NCI-H146 treated with DMSO at 0.1 percent for 48 hours (cell line): ENCODE data around the gene PALD1.

Source experiments
- DNase-seq: peaks from one replicate; lab custom pipeline; 2025; ENCODE audit not compliant: unreplicated experiment; lab: John Stamatoyannopoulos, UW

The PALD1 gene

GRCh38 chr10:70587045-70587658 lies 108.6 kb downstream of the PALD1 start:
- no peak for DNase-seq

GRCh38 chr10:70588255-70588654 lies 109.7 kb downstream of the PALD1 start:
- DNase-seq: no peak

GRCh38 chr10:70588859-70589570 lies 110.4 kb downstream of the PALD1 start:
- no peak for DNase-seq

GRCh38 chr10:70589762-70590654 lies 111.4 kb downstream of the PALD1 start:
- no peak for DNase-seq

- DNase-seq: no peak
These were observed 112.3 kb downstream of the PALD1 start for GRCh38 chr10:70590655-70591416.

- no peak for DNase-seq
These were observed 113.7 kb downstream of the PALD1 start for GRCh38 chr10:70592186-70592735.

- DNase-seq: no peak
These were observed 114.4 kb downstream of the PALD1 start for GRCh38 chr10:70592746-70593512.

GRCh38 chr10:70593513-70593890 lies 114.9 kb downstream of the PALD1 start:
- no peak for DNase-seq

GRCh38 chr10:70594161-70594560 lies 115.6 kb downstream of the PALD1 start:
- DNase-seq: no peak

GRCh38 chr10:70595566-70596016 lies 117.0 kb downstream of the PALD1 start:
- DNase-seq: no peak

GRCh38 chr10:70596110-70596798 lies 117.7 kb downstream of the PALD1 start:
- no peak for DNase-seq

GRCh38 chr10:70596860-70597809 lies 118.6 kb downstream of the PALD1 start:
- no peak for DNase-seq

- no peak for DNase-seq
These were observed 119.6 kb downstream of the PALD1 start for GRCh38 chr10:70597856-70598815.

- no peak for DNase-seq
These were observed 120.3 kb downstream of the PALD1 start for GRCh38 chr10:70598857-70599295.

GRCh38 chr10:70599319-70599718 lies 120.8 kb downstream of the PALD1 start:
- no peak for DNase-seq

- no peak for DNase-seq
These were observed 121.2 kb downstream of the PALD1 start for GRCh38 chr10:70599791-70600190.
